Endothelial cell of umbilical vein (primary cell): ENCODE data around the gene C20orf173.
"Not testable (repeated sequence)": the region's sequence is repeated elsewhere in the genome, so short reads cannot be mapped to it uniquely, and the experiment has no call there.

Experiments
- EZH2 ChIP-seq: IDR thresholded peaks from 2 replicates; pipeline ENCODE4 v1.6.1; 2012; ENCODE audit warnings: borderline replicate concordance, low read depth, mild to moderate bottlenecking, moderate library complexity, low read length, inconsistent platforms; ENCODE audit not compliant: severe bottlenecking
- FOS ChIP-seq: IDR thresholded peaks from 2 replicates; pipeline ENCODE4 v1.6.1; 2011; ENCODE audit warnings: mild to moderate bottlenecking, low read length, moderate library complexity, borderline replicate concordance; ENCODE audit not compliant: insufficient read depth
- GATA2 ChIP-seq: IDR thresholded peaks from 2 replicates; pipeline ENCODE4 v1.7.0; 2011; ENCODE audit warnings: low read depth, mild to moderate bottlenecking, moderate library complexity, mixed read lengths, low read length; ENCODE audit not compliant: insufficient read length, insufficient read depth
- JUN ChIP-seq: IDR thresholded peaks from 2 replicates; pipeline ENCODE4 v1.6.1; 2011; ENCODE audit warnings: borderline replicate concordance, low read depth; ENCODE audit not compliant: insufficient read length, insufficient read depth
- MAX ChIP-seq: IDR thresholded peaks from 2 replicates; pipeline ENCODE4 v1.6.1; 2011; ENCODE audit not compliant: insufficient read depth, insufficient read length
- MYC ChIP-seq: IDR thresholded peaks from one replicate; pipeline ENCODE4 v1.6.1; 2011; ENCODE audit warnings: mild to moderate bottlenecking, low read depth, low read length
- POLR2A ChIP-seq: IDR thresholded peaks from 2 replicates; pipeline ENCODE4 v1.6.1; 2012; ENCODE audit warnings: low read depth, mild to moderate bottlenecking, control low read depth, low read length
- POLR2AphosphoS5 ChIP-seq: IDR thresholded peaks from 2 replicates; pipeline ENCODE4 v1.6.1; 2012; ENCODE audit warnings: low read depth, mild to moderate bottlenecking, control low read depth, low read length, moderate library complexity; ENCODE audit not compliant: insufficient read depth
- TF ChIP-seq, protein P1 (sequence below), 2 donors: IDR thresholded peaks; 1 replicate in 1 of 2; 2 replicates in 1 of 2; pipeline ENCODE4 v1.5.1; 2011; ENCODE audit warnings: low read length in 2 of 2, mild to moderate bottlenecking in 2 of 2, moderate library complexity in 2 of 2, control low read depth in 1 of 2, inconsistent platforms in 1 of 2, low read depth in 1 of 2; ENCODE audit not compliant: insufficient read depth in 1 of 2; ENCODE audit errors: extremely low read depth in 1 of 2

DNA sequence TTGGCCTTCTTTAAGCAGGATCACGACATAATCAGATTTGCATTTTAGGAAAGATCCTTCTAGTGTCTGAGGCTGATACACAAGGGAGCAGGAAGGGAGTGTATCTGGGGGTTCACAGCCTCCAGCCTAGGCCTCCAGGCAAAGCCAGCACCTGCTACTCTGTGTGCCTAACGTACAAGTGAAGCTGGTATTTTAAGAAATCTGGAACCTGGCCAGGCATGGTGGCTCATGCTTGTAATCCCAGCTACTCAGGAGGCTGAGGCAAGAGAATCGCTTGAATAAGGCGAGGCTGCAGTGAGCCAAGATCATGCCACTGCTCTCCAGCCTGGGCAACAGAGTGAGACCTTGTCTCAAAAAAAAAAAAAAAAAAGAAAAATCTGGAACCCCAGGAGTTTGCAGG, 26.0 kb upstream of the C20orf173 start:
- not testable (repeated sequence) for TF ChIP-seq POLR2AphosphoS5, POLR2A, EZH2, JUN, GATA2, MYC, MAX, FOS
- TF ChIP-seq, protein P1, sequence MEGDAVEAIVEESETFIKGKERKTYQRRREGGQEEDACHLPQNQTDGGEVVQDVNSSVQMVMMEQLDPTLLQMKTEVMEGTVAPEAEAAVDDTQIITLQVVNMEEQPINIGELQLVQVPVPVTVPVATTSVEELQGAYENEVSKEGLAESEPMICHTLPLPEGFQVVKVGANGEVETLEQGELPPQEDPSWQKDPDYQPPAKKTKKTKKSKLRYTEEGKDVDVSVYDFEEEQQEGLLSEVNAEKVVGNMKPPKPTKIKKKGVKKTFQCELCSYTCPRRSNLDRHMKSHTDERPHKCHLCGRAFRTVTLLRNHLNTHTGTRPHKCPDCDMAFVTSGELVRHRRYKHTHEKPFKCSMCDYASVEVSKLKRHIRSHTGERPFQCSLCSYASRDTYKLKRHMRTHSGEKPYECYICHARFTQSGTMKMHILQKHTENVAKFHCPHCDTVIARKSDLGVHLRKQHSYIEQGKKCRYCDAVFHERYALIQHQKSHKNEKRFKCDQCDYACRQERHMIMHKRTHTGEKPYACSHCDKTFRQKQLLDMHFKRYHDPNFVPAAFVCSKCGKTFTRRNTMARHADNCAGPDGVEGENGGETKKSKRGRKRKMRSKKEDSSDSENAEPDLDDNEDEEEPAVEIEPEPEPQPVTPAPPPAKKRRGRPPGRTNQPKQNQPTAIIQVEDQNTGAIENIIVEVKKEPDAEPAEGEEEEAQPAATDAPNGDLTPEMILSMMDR (IDR thresholded peaks at IDR 0.05; ENCODE audit: extremely low read depth in 1 of 2, insufficient read depth in 1 of 2, low read depth in 1 of 2, low read length in 2 of 2): not testable (repeated sequence)
